SH-SY5Y (cell line): ENCODE data around the gene TMCO6.

Experiments used
- GATA2 ChIP-seq: IDR thresholded peaks from 2 replicates; pipeline ENCODE4 v1.6.1; 2011; ENCODE audit warnings: mild to moderate bottlenecking, low read depth, low read length
- GATA3 ChIP-seq: IDR thresholded peaks from 2 replicates; pipeline ENCODE4 v1.6.1; 2011; ENCODE audit warnings: low read depth, mild to moderate bottlenecking, low read length, moderate library complexity

GRCh38 chr5:140609126-140609525, 30.1 kb upstream of the TMCO6 start:
- no peak for TF ChIP-seq GATA2
- TF ChIP-seq GATA3 = no peak
